A673 (cell line): ENCODE measurements around the gene UAP1L1. TPM values are rescaled to one million over a fixed set of nuclear protein-coding genes. Genes with fewer than 3 reads are reported as not detected.

Source experiments
- BruUV-seq: library from RNA; stranded (reverse); fragments of 400-500 nt; replicated peaks from 2 replicates; lab custom pipeline; 2021; lab: Mats Ljungman, UMichigan
- CTCF ChIA-PET: fragments of 300-600 bp; sonication (Branson Sonifier 250); formaldehyde crosslinking; loops from one replicate; lab custom pipeline; 2022; ENCODE audit warnings: antibody characterized with exemption; lab: Charles Lee
- POLR2A ChIA-PET: fragments of 300-600 bp; sonication (Branson Sonifier 250); formaldehyde crosslinking; loops from one replicate; lab custom pipeline; 2022; ENCODE audit warnings: antibody characterized with exemption; ENCODE audit not compliant: low non-redundant PET; lab: Charles Lee
- DNase-seq: peaks from one replicate; pipeline ENCODE4 v3.0.0-alpha.2; 2015; ENCODE audit warnings: low spot score
- H3K27ac ChIP-seq: fragments of 200-600 bp; sonication (generic); 2 replicates; pipeline ENCODE4 v1.5.1; 2016; ENCODE audit warnings: mixed run types, low read depth, mild to moderate bottlenecking, mixed read lengths, antibody characterized with exemption, low read length; ENCODE audit not compliant: poor library complexity, severe bottlenecking
- H3K27me3 ChIP-seq: fragments of 200-600 bp; sonication (generic); replicated peaks from 2 replicates; pipeline ENCODE4 v1.6.1; 2017; ENCODE audit warnings: mixed run types, low read depth, mild to moderate bottlenecking, mixed read lengths, antibody characterized with exemption, low read length; ENCODE audit not compliant: insufficient read depth, poor library complexity
- H3K36me3 ChIP-seq: fragments of 200-600 bp; sonication (generic); 2 replicates; pipeline ENCODE4 v1.6.1; 2016; ENCODE audit warnings: mixed run types, mild to moderate bottlenecking, mixed read lengths, antibody characterized with exemption, low read length; ENCODE audit not compliant: insufficient read depth, poor library complexity, severe bottlenecking
- H3K4me1 ChIP-seq: fragments of 200-600 bp; sonication (generic); 2 replicates; pipeline ENCODE4 v1.6.1; 2017; ENCODE audit warnings: mixed run types, mild to moderate bottlenecking, mixed read lengths, antibody characterized with exemption, low read length; ENCODE audit not compliant: insufficient read depth, poor library complexity, severe bottlenecking
- H3K4me3 ChIP-seq: fragments of 200-600 bp; sonication (generic); 2 replicates; pipeline ENCODE4 v1.5.1; 2016; ENCODE audit warnings: low read depth, mixed run types, mild to moderate bottlenecking, mixed read lengths, low read length; ENCODE audit not compliant: poor library complexity, severe bottlenecking
- H3K9me3 ChIP-seq: fragments of 200-600 bp; sonication (generic); 2 replicates; pipeline ENCODE4 v1.6.1; 2016; ENCODE audit warnings: mixed run types, low read depth, mild to moderate bottlenecking, mixed read lengths, antibody characterized with exemption, low read length; ENCODE audit not compliant: poor library complexity, severe bottlenecking
- CTCF ChIP-seq: fragments of 300-800, 200-600 bp; sonication (generic); conservative IDR thresholded peaks from 2 replicates; pipeline ENCODE4 v1.5.1; 2017; ENCODE audit warnings: low read depth, mild to moderate bottlenecking, antibody characterized with exemption, low read length, moderate library complexity, mixed read lengths
- EZH2 ChIP-seq: fragments of 200-600 bp; sonication (generic); IDR thresholded peaks from 2 replicates; pipeline ENCODE4 v1.6.1; 2017; ENCODE audit warnings: borderline replicate concordance, low read depth, mild to moderate bottlenecking, mixed read lengths, antibody characterized with exemption, low read length; ENCODE audit not compliant: poor library complexity, severe bottlenecking
- intact Hi-C: fragments of 100-400 bp; cut with micrococcal nuclease; formaldehyde crosslinking; loops from one replicate; pipeline ENCODE4 v1.10.0; 2022; ENCODE audit not compliant: unreplicated experiment
- total RNA-seq: library from RNA; stranded (reverse); gene quantifications from 2 replicates; pipeline ENCODE4 v1.2.3, GENCODE V29; 2021

The UAP1L1 gene
- total RNA-seq, 1 experiment from 2014 or later, result 11.2 TPM

- H3K4me1 ChIP-seq, result peaks cover 14% of the 10 kb centered on the region
- H3K27ac ChIP-seq, result no peak overlapping the region
- no peaks in the 10 kb centered on the region for H3K9me3 ChIP-seq
- no peak for DNase-seq
- POLR2A ChIA-PET, result no interaction called here
- BruUV-seq, result no TSS peak
- H3K27me3 ChIP-seq, result no peaks in the 10 kb centered on the region
- intact Hi-C loops, result no loop called here
- peak overlapping the region; percentile 59 for H3K4me3 ChIP-seq
- peaks cover 5% of the 10 kb centered on the region for H3K36me3 ChIP-seq
- TF ChIP-seq EZH2 (no peak), CTCF (no peak)
- CTCF ChIA-PET, result interaction anchor here (0.9 kb wide), 1 partner anchor 29 kb away, joined by 3 read pairs; no protein-coding TSS in a partner anchor
These were observed 1.5 kb downstream of the UAP1L1 start for GRCh38 chr9:137078701-137079400.

GRCh38 chr9:137079401-137079787 is 2.1 kb downstream of the UAP1L1 start:
- peaks cover 15% of the 10 kb centered on the region for H3K4me1 ChIP-seq
- peaks cover 5% of the 10 kb centered on the region for H3K36me3 ChIP-seq
- CTCF ChIA-PET, result interaction anchor here (0.9 kb wide), 1 partner anchor 30 kb away, joined by 3 read pairs; no protein-coding TSS in a partner anchor
- no peaks in the 10 kb centered on the region for H3K9me3 ChIP-seq
- no peaks in the 10 kb centered on the region for H3K27me3 ChIP-seq
- H3K27ac ChIP-seq, result no peak overlapping the region
- intact Hi-C loops, result no loop called here
- POLR2A ChIA-PET, result no interaction called here
- no TSS peak for BruUV-seq
- no peak for TF ChIP-seq EZH2
- TF ChIP-seq CTCF, result no peak
- no peak for DNase-seq
- no peak overlapping the region for H3K4me3 ChIP-seq

- ChIA-PET CTCF (no interaction called here), POLR2A (no interaction called here)
- H3K9me3 ChIP-seq, result no peaks in the 10 kb centered on the region
- DNase-seq, result no peak
- BruUV-seq, result no TSS peak
- TF ChIP-seq EZH2 (no peak), CTCF (no peak)
- H3K4me1 ChIP-seq, result peaks cover 20% of the 10 kb centered on the region
- H3K36me3 ChIP-seq, result peaks cover 5% of the 10 kb centered on the region
- no peak overlapping the region for H3K4me3 ChIP-seq
- no peak overlapping the region for H3K27ac ChIP-seq
- intact Hi-C loops, result no loop called here
- H3K27me3 ChIP-seq, result no peaks in the 10 kb centered on the region
These were observed 3.2 kb downstream of the UAP1L1 start for GRCh38 chr9:137080260-137081122.
